Endometrial microvascular endothelial cells (primary cell): ENCODE measurements around the gene PRM3. TPM values are rescaled to one million over a fixed set of nuclear protein-coding genes. Genes with fewer than 3 reads are reported as not detected.
"Not testable (repeated sequence)": the region's sequence is repeated elsewhere in the genome, so short reads cannot be mapped to it uniquely, and the experiment has no call there.

ENCODE experiments used
- in situ Hi-C: cut with HindIII; loops from 2 replicates; pipeline ENCODE4 v1.10.0; 2017; ENCODE audit warnings: low sequenced_read_pairs, low pct_unique_long_range_greater_than_20kb; ENCODE audit errors: inconsistent ontology term
- total RNA-seq: library from RNA; depleted of rRNA; stranded (reverse); fragments of >200 nt; gene quantifications from one replicate; pipeline ENCODE4 v1.2.3, GENCODE V29; 2015; ENCODE audit errors: inconsistent ontology term

The PRM3 gene
- total RNA-seq, 1 donor from 2014 or later = not detected

DNA sequence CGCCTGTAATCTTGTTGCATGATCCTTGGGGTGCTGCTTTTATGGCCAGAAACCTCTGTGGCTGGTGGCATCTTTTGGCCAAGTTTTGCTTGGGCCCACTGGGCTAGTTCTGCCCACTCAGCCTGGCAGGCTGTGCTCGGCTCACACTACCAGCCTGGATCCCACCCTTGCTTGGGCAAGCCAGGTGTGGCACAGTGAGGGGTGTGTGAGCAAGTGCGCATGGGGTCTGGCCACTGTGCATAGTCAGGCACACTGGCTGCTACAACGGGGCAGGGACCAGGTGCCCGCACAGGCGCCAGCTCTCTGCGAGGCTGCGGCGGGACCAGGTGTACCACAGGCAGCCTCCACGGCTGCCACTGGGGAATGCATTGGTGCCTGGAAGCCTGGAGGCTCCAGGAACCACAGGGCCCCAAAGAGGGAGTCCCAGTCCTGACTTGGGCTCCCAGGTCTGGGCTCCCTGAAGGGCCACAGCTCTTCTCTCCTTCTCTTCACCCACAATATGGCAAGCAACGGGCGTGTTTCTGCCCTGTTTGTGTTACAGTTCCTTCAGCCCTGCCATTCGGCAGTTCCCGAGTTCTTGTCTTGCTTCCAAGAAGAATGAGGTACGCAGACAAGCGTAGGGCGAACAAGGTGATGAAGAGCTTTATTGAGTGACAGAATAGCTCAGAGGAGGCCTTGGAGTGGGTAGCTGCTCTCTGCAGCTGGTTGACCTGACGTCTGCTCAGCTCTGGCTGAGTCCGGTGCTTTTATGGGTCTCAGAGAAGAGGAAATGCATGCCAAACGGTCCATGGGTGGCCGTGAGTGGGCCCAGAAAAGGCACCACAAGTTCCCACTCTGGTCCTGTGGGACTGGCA is 34.4 kb upstream of the PRM3 start:
- in situ Hi-C loops = no loop called here

DNA sequence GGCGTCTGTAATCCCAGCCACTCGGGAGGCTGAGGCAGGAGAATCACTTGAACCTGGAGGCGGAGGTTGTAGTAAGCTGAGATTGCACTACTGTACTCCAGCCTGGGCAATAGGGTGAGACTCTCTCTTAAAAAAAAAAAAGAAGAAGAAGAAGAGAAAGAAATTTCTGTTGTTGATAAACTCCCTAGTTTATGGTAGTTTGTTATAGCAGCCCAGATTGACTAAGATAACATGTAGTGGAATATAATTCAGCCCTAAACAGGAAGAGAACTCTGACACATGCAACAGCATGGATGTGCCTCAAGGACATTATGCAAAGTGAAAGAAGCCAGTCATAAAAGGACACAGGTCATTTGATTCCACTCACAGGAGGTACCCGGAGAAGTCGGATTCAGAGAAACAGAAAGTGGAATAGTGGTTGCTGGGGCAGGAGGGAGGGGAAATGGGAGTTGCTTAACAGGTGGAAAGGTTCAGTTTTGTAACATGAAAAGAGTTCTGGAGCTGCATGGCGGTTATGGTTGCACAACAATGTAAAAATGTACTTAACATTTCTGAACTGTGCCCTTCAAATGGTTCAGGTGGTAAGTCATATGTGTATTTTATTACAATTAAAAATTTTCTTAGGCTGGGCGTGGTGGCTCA is 33.7 kb upstream of the PRM3 start:
- in situ Hi-C loops = no loop called here

DNA sequence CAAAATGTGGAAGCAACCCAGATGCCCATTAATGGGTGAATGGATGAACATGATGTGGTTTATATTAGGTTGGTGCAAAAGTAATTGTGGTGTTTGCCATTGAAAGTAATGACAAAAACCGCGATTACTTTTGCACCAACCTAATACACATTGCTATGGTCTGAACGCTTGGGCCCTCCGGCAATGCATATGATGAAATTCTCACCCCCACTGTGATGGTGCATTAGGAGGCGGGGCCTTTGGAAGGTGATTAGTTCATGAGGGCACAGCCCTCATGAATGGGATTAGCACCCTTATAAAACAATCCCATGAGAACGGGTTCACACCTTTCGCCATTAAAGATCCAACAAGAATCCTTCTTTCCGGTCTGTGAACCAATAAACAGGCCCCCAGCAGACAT is 33.0 kb upstream of the PRM3 start:
- in situ Hi-C loops = no loop called here

DNA sequence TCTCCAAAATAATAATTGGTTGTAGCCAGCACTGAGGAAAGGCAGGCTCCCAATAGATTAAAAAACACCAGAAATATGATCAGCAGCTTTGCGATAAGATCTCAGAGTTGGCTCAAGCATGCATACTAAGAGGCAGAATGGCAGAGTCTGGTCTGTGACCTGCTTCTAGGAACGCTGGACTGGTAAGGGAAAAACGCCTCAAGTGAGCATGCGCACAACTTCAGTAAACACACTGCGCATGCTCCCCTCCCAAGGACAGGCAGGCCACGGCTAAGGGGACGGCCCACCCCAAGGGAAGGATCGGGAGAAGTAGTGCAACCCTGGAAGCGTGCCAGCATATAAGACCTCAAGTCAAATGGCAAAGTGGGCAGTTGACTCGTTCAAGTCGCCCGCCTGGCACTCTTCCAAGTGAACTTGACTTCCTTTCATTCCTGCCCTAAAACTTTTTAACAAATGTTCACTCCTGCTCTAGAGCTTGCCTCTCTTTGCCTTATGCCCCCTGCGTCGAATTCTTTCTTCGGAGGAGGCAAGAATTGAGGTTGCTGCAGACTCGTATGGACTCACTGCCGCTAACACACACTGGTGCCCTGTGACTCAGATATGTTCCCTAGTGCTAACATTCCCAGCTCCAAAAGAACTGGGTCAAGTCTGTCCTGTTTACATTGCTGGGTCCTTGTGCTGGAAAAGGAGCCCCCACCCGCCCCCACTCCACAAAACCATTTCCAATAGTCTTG is 30.1 kb upstream of the PRM3 start:
- in situ Hi-C loops = no loop called here

DNA sequence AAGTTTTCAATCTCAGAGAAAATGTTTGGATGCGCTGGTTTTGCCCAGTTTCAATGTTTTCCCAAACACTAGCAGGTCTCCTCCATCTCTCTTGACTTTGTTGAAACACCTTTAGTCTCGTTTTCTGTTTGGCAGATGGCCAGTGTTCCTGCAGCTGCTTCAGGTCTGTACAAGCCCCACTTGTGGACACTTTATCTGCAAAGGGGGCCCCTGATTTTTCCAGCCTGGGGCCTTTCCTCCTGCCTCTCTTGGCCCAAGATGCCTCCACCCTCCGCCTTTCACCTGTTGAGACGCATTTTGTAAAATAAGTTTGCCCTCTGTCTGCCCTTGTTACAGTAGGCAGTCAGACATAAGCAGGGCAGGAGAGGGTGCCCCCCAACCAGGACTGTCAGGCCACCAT is 29.5 kb upstream of the PRM3 start:
- in situ Hi-C loops = no loop called here

- in situ Hi-C loops = no loop called here
Observed at GRCh38 chr16:11301645-11302501, 28.4 kb upstream of the PRM3 start.

GRCh38 chr16:11300560-11300892 is 27.1 kb upstream of the PRM3 start:
- in situ Hi-C loops = no loop called here

DNA sequence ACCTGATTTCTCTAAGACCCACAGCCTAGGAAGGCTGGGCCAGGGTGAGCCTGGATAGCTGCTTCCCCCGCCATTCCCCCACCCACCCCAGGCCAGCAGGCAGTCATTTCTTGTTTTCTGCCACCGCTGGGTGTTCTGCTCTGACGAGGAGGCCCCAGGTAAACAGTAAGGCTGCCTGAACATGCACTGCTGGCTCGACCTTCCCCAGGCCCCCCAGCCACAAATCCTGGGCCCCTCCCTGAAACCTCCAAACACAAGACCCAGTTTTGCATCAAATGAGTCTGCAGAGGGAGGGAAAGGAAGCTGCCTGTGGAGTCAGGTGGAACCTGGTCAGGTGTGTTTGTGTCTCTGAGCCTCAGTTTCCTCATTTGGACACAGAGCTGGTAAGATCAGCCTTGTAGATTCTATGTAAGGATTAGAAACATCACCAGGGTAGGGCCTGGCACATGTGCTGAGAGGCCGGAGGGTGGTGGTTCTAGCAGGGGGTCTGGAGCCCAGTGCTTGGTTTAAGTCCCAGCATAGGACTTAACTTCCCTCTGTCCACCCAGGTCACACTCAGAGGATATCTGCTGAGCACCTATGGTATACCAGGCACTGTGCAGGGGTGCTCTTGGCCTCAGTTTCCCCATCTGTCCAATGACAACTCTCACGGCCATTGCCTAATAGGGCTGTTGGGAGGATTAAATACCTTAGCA is 26.6 kb upstream of the PRM3 start:
- in situ Hi-C loops = no loop called here

GRCh38 chr16:11298950-11299547 is 25.6 kb upstream of the PRM3 start:
- in situ Hi-C loops = not testable (repeated sequence)

DNA sequence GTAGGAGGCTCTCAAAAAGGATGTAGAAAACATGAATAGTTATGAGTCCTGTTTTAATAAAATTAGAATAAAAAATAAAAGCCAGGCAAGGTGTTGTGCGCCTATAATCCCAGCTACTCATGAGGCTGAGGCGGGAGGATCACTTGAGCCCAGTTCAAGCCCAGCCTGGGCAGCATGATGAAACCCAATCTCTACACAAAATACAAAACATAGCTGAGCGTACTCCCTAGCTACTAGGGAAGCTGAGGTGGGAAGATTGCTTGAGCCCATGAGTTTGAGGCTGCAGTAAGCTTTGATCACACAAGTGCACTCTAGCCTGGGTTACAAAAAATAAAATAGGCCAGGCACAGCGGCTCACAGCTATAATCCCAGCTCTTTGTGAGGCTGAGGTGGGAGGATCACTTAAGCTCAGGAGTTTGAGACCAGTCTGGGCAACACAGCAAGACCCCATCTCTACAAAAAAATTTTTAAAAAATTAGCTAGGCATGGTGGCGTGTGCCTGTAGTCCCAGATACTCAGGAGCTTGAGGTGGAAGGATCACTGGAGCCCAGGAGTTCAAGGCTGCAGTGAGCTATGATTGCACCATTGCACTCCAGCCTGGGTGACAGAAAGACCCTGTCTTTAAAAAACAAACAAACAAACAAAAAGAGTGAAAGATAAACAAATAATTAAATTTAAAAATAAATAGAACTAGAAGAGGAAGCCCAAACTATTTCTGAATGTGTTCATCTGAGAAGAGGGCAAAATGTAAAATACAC is 24.9 kb upstream of the PRM3 start:
- in situ Hi-C loops = no loop called here

- in situ Hi-C loops = no loop called here
Observed at GRCh38 chr16:11297492-11298142, 24.2 kb upstream of the PRM3 start.

DNA sequence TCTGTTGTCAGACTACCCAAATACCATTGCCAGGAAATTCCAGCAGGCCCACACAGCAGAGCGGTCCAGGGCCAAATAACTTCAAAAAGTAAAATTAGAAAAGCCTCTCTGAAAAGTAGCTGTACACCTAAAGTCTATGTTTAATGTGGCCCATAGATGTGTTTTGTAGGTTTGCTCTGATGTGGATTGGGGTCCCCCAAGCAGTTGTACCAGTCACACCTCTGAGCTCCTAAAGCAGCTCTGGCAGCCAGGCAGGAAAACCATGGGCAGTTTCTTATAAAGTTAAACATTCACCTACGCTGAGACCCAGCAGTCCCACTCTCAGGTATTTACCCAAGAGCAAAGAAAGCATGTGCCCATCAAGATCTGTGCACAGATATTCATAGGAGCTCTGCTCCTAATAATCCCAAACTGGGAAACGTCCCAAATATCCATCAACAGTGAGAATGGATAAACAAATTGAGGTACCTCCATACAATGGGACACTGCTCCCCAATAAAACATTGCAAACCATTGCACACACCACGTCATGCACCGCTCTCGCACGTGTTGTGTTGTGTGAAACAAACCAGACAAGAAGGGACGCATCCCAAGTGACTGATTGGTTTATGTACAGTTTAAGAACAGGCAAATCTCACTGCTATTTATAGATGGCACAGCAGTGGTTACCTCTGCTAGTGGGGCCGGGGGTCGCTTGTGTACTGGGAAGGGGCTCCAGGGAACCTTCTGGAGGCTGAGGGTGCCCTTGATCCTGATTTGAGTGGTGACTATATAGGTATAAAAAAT is 23.5 kb upstream of the PRM3 start:
- in situ Hi-C loops = no loop called here

DNA sequence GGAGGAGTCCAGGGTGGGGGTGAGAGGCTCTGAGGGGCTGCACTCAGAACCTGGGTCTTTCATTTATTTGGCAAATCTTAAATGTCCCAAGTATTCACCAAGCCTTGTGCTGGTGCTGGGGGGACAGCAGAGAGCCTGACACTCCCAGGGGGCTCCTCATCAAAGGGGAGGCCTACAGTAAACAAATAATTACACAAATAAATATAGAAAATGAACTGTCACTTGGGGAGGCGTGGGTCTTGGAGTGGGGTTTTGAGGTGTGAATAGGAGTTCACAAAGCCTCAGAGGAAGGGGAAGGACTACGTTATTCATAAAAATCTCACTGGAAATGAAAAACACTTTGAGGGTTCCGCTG is 22.9 kb upstream of the PRM3 start:
- in situ Hi-C loops = no loop called here

DNA sequence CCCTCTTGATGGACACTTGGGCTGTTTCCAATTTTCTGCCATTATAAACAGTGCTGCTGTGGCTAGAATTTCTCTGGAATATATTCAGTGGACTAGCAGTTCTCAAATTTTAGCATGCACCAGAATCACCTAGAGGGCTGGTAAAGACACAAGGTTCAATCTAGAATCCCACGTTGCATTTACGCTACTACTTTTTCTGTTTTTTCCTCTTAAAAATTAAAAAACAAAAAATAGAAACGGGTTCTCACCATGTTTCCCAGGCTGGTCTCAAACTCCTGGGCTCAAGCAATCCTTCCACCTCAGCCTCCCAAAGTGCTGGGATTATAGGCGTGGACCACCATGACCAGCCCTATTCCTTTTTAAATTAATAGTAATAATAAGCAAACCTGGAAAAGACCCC is 22.2 kb upstream of the PRM3 start:
- in situ Hi-C loops = no loop called here

- in situ Hi-C loops = no loop called here
Observed at GRCh38 chr16:11292076-11292748, 18.8 kb upstream of the PRM3 start.
